GM12891 (cell line): ENCODE data around the gene TMEM212.

ENCODE experiments used
- PAX5 ChIP-seq: IDR thresholded peaks from 2 replicates; pipeline ENCODE4 v1.6.1; 2011; ENCODE audit warnings: low read length, moderate library complexity, mild to moderate bottlenecking; ENCODE audit not compliant: insufficient read depth, severe bottlenecking
- POLR2A ChIP-seq: IDR thresholded peaks from 2 replicates; pipeline ENCODE4 v1.6.1; 2011; ENCODE audit warnings: low read depth, low read length, control low read depth
- POLR2AphosphoS5 ChIP-seq: IDR thresholded peaks from 2 replicates; pipeline ENCODE4 v1.6.1; 2011; ENCODE audit warnings: low read depth, low read length, control low read depth
- SPI1 ChIP-seq: IDR thresholded peaks from 2 replicates; pipeline ENCODE4 v1.6.1; 2011; ENCODE audit warnings: low read depth, low read length, control low read depth
- TAF1 ChIP-seq: IDR thresholded peaks from 2 replicates; pipeline ENCODE4 v1.6.1; 2011; ENCODE audit warnings: low read depth, low read length, control low read depth

DNA sequence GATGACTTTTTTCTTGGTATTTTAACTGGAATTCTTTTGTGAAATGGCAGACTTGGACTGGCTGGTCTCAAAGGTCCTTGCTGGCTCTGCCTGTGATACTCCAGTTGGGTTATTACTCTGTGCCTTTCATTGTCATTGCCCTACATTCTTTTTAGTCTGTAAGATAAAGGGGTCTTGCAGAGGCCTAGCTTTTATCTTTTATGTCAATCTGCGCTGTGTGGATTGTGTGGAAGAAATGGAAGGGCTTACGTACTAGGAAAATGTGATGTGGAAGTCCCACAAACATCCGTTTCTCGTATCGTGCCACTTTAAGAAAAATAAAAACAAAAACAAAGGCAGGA, 8.7 kb upstream of the TMEM212 start:
- no peak for TF ChIP-seq POLR2A
- TF ChIP-seq POLR2AphosphoS5 = no peak
- no peak for TF ChIP-seq PAX5
- TF ChIP-seq TAF1 = no peak
- TF ChIP-seq SPI1 = no peak
